DND-41 (cell line): ENCODE results near the gene PHF19.

Experiments used
- EZH2 ChIP-seq: IDR thresholded peaks from 3 replicates; pipeline ENCODE4 v1.6.1; 2012; ENCODE audit warnings: borderline replicate concordance, low read depth, mild to moderate bottlenecking, moderate library complexity, low read length, inconsistent platforms; ENCODE audit not compliant: severe bottlenecking
- TF ChIP-seq, protein P1 (sequence below): IDR thresholded peaks from 2 replicates; pipeline ENCODE4 v1.5.1; 2012; ENCODE audit warnings: borderline replicate concordance, low read length, moderate library complexity, mild to moderate bottlenecking; ENCODE audit not compliant: poor library complexity, severe bottlenecking; ENCODE audit errors: extremely low read depth

DNA sequence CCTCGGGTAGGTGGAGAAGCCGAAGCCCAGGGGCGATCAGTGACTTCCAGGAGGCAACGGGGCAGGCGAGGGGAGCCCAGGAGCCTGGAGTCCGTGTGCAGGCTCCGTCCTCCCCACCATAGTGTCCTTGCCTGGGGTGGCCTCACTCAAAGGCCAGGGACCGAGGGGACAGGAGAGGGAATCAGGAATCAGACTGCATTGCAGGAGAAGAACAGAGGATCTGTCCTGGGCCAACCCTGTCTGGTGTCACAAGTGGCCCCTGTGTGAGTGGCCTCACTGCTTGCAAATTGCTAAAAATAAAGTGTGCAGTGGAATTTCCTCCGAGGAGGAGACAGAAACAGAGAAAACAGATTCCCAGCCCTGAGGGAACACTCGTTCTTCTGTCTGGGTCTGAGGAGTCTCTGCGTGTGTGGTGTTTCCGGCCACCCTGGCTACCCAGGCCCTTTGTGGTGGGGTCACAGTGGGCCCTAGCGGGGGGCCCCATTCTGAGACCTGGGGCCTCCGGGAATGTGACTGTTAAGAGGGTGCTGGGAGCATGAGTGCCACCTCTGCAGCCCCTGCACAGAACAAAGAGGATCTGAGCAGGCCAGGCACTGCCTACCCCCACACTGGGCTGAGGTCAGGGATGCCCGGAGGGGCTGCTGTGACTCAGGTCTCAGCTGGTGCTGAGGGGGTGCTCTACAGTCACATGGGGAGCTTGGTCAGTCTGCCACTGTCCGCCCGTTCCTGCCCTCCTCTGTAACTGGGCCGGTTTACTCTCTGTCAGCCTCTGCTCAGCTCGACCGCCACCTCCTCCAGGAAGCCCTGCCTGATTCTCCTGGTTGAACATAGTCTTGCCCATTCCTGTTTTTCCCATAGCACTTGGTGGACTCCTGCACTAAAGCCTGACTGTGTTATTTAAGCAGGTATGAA lies 42.2 kb upstream of the PHF19 start:
- TF ChIP-seq, protein P1, sequence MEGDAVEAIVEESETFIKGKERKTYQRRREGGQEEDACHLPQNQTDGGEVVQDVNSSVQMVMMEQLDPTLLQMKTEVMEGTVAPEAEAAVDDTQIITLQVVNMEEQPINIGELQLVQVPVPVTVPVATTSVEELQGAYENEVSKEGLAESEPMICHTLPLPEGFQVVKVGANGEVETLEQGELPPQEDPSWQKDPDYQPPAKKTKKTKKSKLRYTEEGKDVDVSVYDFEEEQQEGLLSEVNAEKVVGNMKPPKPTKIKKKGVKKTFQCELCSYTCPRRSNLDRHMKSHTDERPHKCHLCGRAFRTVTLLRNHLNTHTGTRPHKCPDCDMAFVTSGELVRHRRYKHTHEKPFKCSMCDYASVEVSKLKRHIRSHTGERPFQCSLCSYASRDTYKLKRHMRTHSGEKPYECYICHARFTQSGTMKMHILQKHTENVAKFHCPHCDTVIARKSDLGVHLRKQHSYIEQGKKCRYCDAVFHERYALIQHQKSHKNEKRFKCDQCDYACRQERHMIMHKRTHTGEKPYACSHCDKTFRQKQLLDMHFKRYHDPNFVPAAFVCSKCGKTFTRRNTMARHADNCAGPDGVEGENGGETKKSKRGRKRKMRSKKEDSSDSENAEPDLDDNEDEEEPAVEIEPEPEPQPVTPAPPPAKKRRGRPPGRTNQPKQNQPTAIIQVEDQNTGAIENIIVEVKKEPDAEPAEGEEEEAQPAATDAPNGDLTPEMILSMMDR, result no peak
- no peak for TF ChIP-seq EZH2
